Thyroid gland (tissue), 4 donors: ENCODE data around the gene GLG1. TPM values are rescaled to one million over a fixed set of nuclear protein-coding genes. Genes with fewer than 3 reads are reported as not detected.

ENCODE experiments used
- DNase-seq, 2 donors: peaks; one replicate each; pipeline ENCODE4 v3.0.0-alpha.2; 2019
- H3K27ac ChIP-seq, 3 donors: fragments of 200-600 bp; sonication (generic); 1 replicate in 2 of 3; 2 replicates in 1 of 3; pipeline ENCODE4 v1.5.1; 2016 to 2019; ENCODE audit warnings: mild to moderate bottlenecking in 1 of 3, moderate library complexity in 1 of 3
- H3K27me3 ChIP-seq: fragments of 200-600 bp; sonication (generic); one replicate; pipeline ENCODE4 v1.5.1; 2019
- H3K36me3 ChIP-seq, 2 donors: fragments of 200-600 bp; sonication (generic); one replicate each; pipeline ENCODE4 v1.5.1; 2016 to 2019
- H3K4me1 ChIP-seq, 2 donors: fragments of 200-600 bp; sonication (generic); one replicate each; pipeline ENCODE4 v1.5.1; 2017 to 2019
- H3K4me3 ChIP-seq, 3 donors: fragments of 200-600 bp; sonication (generic); replicated peaks in 1 of 3; 1 replicate in 2 of 3; 2 replicates in 1 of 3; pipeline ENCODE4 v1.5.1; 2016; ENCODE audit warnings: mild to moderate bottlenecking in 1 of 3
- H3K9me3 ChIP-seq: fragments of 200-600 bp; sonication (generic); one replicate; pipeline ENCODE4 v1.5.1; 2017
- POLR2A ChIP-seq, 2 donors: fragments of 450-650 bp; IDR thresholded peaks; one replicate each; pipeline ENCODE4 v1.6.1; 2017; ENCODE audit warnings: antibody characterized with exemption in 2 of 2, mild to moderate bottlenecking in 2 of 2, moderate library complexity in 1 of 2
- WGBS, 2 donors: methylation state at CpG; one replicate each; pipeline ENCODE4 v1.1.5; 2017; 5-methylcytosine and 5-hydroxymethylcytosine counted together
- intact Hi-C: fragments of 100-400 bp; cut with DNase I; formaldehyde crosslinking; loops from one replicate; pipeline ENCODE4 v1.15.1; 2023
- total RNA-seq, 4 donors: library from RNA; depleted of rRNA; stranded (reverse); fragments of >200 nt; gene quantifications; one replicate each; pipeline ENCODE4 v1.2.3, GENCODE V29; 2016
- TF ChIP-seq, protein P1 (sequence below), 6 experiments: fragments of 200-600 bp in 3 of 6; fragments of 450-650 bp in 3 of 6; sonication (generic) in 3 of 6; IDR thresholded peaks; one replicate each; pipeline ENCODE4 v1.5.1; 2016 to 2019; ENCODE audit warnings: antibody characterized with exemption in 6 of 6, mild to moderate bottlenecking in 2 of 6, inconsistent platforms in 1 of 6, moderate library complexity in 1 of 6

Gene GLG1
- total RNA-seq, 4 donors from 2014 or later, result 127 to 182 (median 151) TPM

GRCh38 chr16:74450967-74451760, 155.8 kb downstream of the GLG1 start:
- peaks cover 27 to 33% of the 10 kb centered on the region in 2 donors for H3K36me3 ChIP-seq
- no peak for TF ChIP-seq POLR2A (IDR thresholded peaks at IDR 0.05)
- TF ChIP-seq, protein P1, sequence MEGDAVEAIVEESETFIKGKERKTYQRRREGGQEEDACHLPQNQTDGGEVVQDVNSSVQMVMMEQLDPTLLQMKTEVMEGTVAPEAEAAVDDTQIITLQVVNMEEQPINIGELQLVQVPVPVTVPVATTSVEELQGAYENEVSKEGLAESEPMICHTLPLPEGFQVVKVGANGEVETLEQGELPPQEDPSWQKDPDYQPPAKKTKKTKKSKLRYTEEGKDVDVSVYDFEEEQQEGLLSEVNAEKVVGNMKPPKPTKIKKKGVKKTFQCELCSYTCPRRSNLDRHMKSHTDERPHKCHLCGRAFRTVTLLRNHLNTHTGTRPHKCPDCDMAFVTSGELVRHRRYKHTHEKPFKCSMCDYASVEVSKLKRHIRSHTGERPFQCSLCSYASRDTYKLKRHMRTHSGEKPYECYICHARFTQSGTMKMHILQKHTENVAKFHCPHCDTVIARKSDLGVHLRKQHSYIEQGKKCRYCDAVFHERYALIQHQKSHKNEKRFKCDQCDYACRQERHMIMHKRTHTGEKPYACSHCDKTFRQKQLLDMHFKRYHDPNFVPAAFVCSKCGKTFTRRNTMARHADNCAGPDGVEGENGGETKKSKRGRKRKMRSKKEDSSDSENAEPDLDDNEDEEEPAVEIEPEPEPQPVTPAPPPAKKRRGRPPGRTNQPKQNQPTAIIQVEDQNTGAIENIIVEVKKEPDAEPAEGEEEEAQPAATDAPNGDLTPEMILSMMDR (IDR thresholded peaks at IDR 0.05), result no peak
- no peak overlapping the region for H3K4me3 ChIP-seq
- H3K9me3 ChIP-seq, result no peaks in the 10 kb centered on the region
- no peak for DNase-seq
- intact Hi-C loops, result no loop called here
- WGBS, 2 donors, result 93 to 94% methylated on average over 20 of the region's 20 CpGs
- no peaks in the 10 kb centered on the region for H3K27me3 ChIP-seq
- peaks cover 6 to 25% of the 10 kb centered on the region in 2 donors for H3K4me1 ChIP-seq
- no peak overlapping the region for H3K27ac ChIP-seq

- peaks cover 6 to 25% of the 10 kb centered on the region in 2 donors for H3K4me1 ChIP-seq
- peak in 1 of 2 donors; percentile 25 for DNase-seq
- TF ChIP-seq, protein P1 (IDR thresholded peaks at IDR 0.05), result no peak
- no peak for TF ChIP-seq POLR2A (IDR thresholded peaks at IDR 0.05)
- H3K4me3 ChIP-seq, result no peak overlapping the region
- H3K9me3 ChIP-seq, result no peaks in the 10 kb centered on the region
- intact Hi-C loops, result no loop called here
- peaks cover 20 to 24% of the 10 kb centered on the region in 2 donors for H3K36me3 ChIP-seq
- H3K27ac ChIP-seq, result peak overlapping the region; percentile 59 to 85 (median 64)
- WGBS, 2 donors, result 63% methylated on average over 3 of the region's 3 CpGs
- no peaks in the 10 kb centered on the region for H3K27me3 ChIP-seq
Measured at GRCh38 chr16:74450236-74450635, 156.7 kb downstream of the GLG1 start.

DNA sequence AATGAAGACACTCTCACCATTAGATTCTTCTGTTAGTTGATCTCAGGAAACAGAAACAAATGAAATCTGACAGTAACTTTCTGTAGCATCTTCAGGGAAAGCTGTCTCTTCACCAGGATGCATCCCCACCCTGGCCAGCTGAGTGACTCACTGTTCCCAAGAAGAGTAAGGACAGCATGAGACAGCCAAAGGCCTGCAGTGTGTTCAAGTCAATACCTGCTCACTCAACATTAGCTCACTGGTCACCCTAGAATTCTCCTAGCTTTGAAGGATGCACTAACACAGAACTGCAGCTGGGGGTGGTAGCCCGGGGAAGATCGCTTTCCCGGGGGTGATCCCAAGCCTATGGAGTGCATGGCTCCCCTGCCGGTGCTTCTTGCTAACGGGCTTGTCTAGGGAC, 157.4 kb downstream of the GLG1 start:
- no peaks in the 10 kb centered on the region for H3K9me3 ChIP-seq
- TF ChIP-seq, protein P1 (IDR thresholded peaks at IDR 0.05), result no peak
- no peak for TF ChIP-seq POLR2A (IDR thresholded peaks at IDR 0.05)
- no peaks in the 10 kb centered on the region for H3K27me3 ChIP-seq
- peaks cover 6 to 25% of the 10 kb centered on the region in 2 donors for H3K4me1 ChIP-seq
- WGBS, 2 donors, result 90 to 100% methylated on average over 3 to 5 of the region's 5 CpGs
- peak overlapping the region; percentile 59 to 85 (median 64) for H3K27ac ChIP-seq
- peaks cover 17 to 24% of the 10 kb centered on the region in 2 donors for H3K36me3 ChIP-seq
- no peak overlapping the region for H3K4me3 ChIP-seq
- intact Hi-C loops, result no loop called here
- DNase-seq, result no peak

- no peaks in the 10 kb centered on the region for H3K9me3 ChIP-seq
- TF ChIP-seq, protein P1 (IDR thresholded peaks at IDR 0.05), result no peak
- no peak for TF ChIP-seq POLR2A (IDR thresholded peaks at IDR 0.05)
- H3K27me3 ChIP-seq, result no peaks in the 10 kb centered on the region
- H3K36me3 ChIP-seq, result peaks cover 17 to 24% of the 10 kb centered on the region in 2 donors
- peaks cover 6 to 25% of the 10 kb centered on the region in 2 donors for H3K4me1 ChIP-seq
- intact Hi-C loops, result no loop called here
- WGBS, 2 donors, result 73 to 75% methylated on average over 8 of the region's 8 CpGs
- no peak overlapping the region for H3K4me3 ChIP-seq
- peak overlapping the region; percentile 15 to 85 (median 64) for H3K27ac ChIP-seq
- peak; percentile 12 to 33 for DNase-seq
Measured at GRCh38 chr16:74448990-74449389, 157.9 kb downstream of the GLG1 start.

DNA sequence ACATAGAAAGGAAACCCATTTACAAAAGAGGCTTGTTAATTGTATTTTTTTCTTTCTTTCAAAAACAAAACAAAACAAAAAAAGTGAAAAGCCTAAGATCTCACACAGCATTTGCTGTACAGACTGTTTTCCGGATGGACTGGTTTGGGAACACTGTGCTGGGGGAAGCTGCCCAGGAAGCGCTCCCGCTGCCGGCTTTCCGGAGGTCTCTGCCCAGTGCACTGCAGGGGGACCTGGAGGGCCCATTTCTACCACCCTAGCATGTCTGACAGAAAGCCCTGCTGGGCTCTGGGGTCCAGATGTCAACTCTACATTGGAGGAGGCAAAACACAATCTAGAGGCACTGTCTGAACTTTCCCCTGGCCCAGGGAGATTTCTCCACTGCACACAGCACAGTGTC, 159.3 kb downstream of the GLG1 start:
- Histone ChIP-seq H3K36me3 (peaks cover 10 to 14% of the 10 kb centered on the region in 2 donors), H3K4me1 (peaks cover 6 to 25% of the 10 kb centered on the region in 2 donors), H3K27ac (peak overlapping the region in 2 of 3 donors; percentile 30 to 85), H3K27me3 (no peaks in the 10 kb centered on the region), H3K4me3 (no peak overlapping the region), H3K9me3 (no peaks in the 10 kb centered on the region)
- intact Hi-C loops, result no loop called here
- 71 to 83% methylated on average over 5 of the region's 5 CpGs for WGBS, 2 donors
- DNase-seq, result no peak
- no peak for TF ChIP-seq POLR2A (IDR thresholded peaks at IDR 0.05)
- TF ChIP-seq, protein P1 (IDR thresholded peaks at IDR 0.05), result no peak
